Tibial artery (tissue), 4 donors: ENCODE measurements around the gene VPS4B.

ENCODE experiments used
- DNase-seq, 2 donors: peaks; one replicate each; pipeline ENCODE4 v3.0.0-alpha.2; 2019
- H3K27ac ChIP-seq, 2 donors: fragments of 200-600 bp; sonication (generic) in 1 of 2; 1 replicate in 1 of 2; 2 replicates in 1 of 2; pipeline ENCODE4 v1.5.1; 2018 to 2019; ENCODE audit warnings: mild to moderate bottlenecking in 1 of 2
- H3K27me3 ChIP-seq, 2 donors: fragments of 200-600 bp; sonication (generic) in 1 of 2; one replicate each; pipeline versions ENCODE4 v1.5.1 to v1.6.0; 2016 to 2019
- H3K36me3 ChIP-seq, 3 donors: fragments of 200-600 bp; sonication (generic) in 2 of 3; one replicate each; pipeline ENCODE4 v1.5.1; 2016 to 2019; ENCODE audit warnings: mild to moderate bottlenecking in 2 of 3
- H3K4me1 ChIP-seq, 4 donors: fragments of 200-600 bp; sonication (generic) in 2 of 4; 1 replicate in 3 of 4; 2 replicates in 1 of 4; pipeline ENCODE4 v1.5.1; 2016 to 2019
- H3K4me3 ChIP-seq, 2 donors: fragments of 200-600 bp; sonication (generic) in 1 of 2; 1 replicate in 1 of 2; 2 replicates in 1 of 2; pipeline ENCODE4 v1.5.1; 2018 to 2019; ENCODE audit warnings: mild to moderate bottlenecking in 2 of 2
- H3K9me3 ChIP-seq, 3 donors: fragments of 200-600 bp; sonication (generic) in 1 of 3; one replicate each; pipeline ENCODE4 v1.5.1; 2016 to 2019
- CTCF ChIP-seq, 2 experiments: fragments of 200-600 bp in 1 of 2; fragments of 450-650 bp in 1 of 2; IDR thresholded peaks; one replicate each; pipeline ENCODE4 v1.5.1; 2017 to 2019; ENCODE audit warnings: antibody characterized with exemption in 2 of 2, mild to moderate bottlenecking in 1 of 2, moderate library complexity in 1 of 2
- intact Hi-C: fragments of 100-400 bp; cut with DNase I; formaldehyde crosslinking; loops from one replicate; pipeline ENCODE4 v1.15.0; 2023; ENCODE audit warnings: low total_unique reads

VPS4B gene

GRCh38 chr18:63402246-63403162 is 19.8 kb downstream of the VPS4B start:
- no peak for DNase-seq

GRCh38 chr18:63399300-63399699 is 23.0 kb downstream of the VPS4B start:
- H3K4me3 ChIP-seq = no peak overlapping the region
- intact Hi-C loops = no loop called here
- DNase-seq = no peak
- H3K36me3 ChIP-seq = peaks cover 92 to 98% (median 97%) of the 10 kb centered on the region in 3 donors
- no peaks in the 10 kb centered on the region for H3K9me3 ChIP-seq
- no peak overlapping the region for H3K27ac ChIP-seq
- no peaks in the 10 kb centered on the region for H3K4me1 ChIP-seq
- no peak for TF ChIP-seq CTCF (IDR thresholded peaks at IDR 0.05)
- no peaks in the 10 kb centered on the region for H3K27me3 ChIP-seq

More at GRCh38 chr18:63402246-63403162, 19.8 kb downstream of the VPS4B start:
- peaks cover 0 to 1% (median 0%) of the 10 kb centered on the region in 4 donors for H3K4me1 ChIP-seq
- intact Hi-C loops = no loop called here
- no peak overlapping the region for H3K4me3 ChIP-seq
- H3K36me3 ChIP-seq = peaks cover 67 to 73% (median 67%) of the 10 kb centered on the region in 3 donors
- no peak overlapping the region for H3K27ac ChIP-seq
- H3K9me3 ChIP-seq = no peaks in the 10 kb centered on the region
- H3K27me3 ChIP-seq = no peaks in the 10 kb centered on the region
- TF ChIP-seq CTCF (IDR thresholded peaks at IDR 0.05) = no peak

- Histone ChIP-seq H3K4me3 (no peak overlapping the region), H3K36me3 (peaks cover 89 to 99% (median 91%) of the 10 kb centered on the region in 3 donors), H3K27ac (no peak overlapping the region), H3K4me1 (no peaks in the 10 kb centered on the region), H3K27me3 (no peaks in the 10 kb centered on the region), H3K9me3 (no peaks in the 10 kb centered on the region)
- no peak for DNase-seq
- intact Hi-C loops = no loop called here
- no peak for TF ChIP-seq CTCF (IDR thresholded peaks at IDR 0.05)
These were observed 24.9 kb downstream of the VPS4B start for GRCh38 chr18:63397349-63397748.

GRCh38 chr18:63395503-63395902 is 26.8 kb downstream of the VPS4B start:
- H3K4me1 ChIP-seq = no peaks in the 10 kb centered on the region
- TF ChIP-seq CTCF (IDR thresholded peaks at IDR 0.05) = no peak
- H3K27me3 ChIP-seq = no peaks in the 10 kb centered on the region
- no peaks in the 10 kb centered on the region for H3K9me3 ChIP-seq
- intact Hi-C loops = no loop called here
- peaks cover 88 to 96% (median 89%) of the 10 kb centered on the region in 3 donors for H3K36me3 ChIP-seq
- no peak overlapping the region for H3K27ac ChIP-seq
- H3K4me3 ChIP-seq = no peak overlapping the region
- no peak for DNase-seq

GRCh38 chr18:63394954-63395353 is 27.3 kb downstream of the VPS4B start:
- no peak overlapping the region for H3K4me3 ChIP-seq
- H3K36me3 ChIP-seq = peaks cover 87 to 97% (median 88%) of the 10 kb centered on the region in 3 donors
- no peak for DNase-seq
- intact Hi-C loops = no loop called here
- H3K9me3 ChIP-seq = no peaks in the 10 kb centered on the region
- no peaks in the 10 kb centered on the region for H3K4me1 ChIP-seq
- no peaks in the 10 kb centered on the region for H3K27me3 ChIP-seq
- H3K27ac ChIP-seq = no peak overlapping the region
- TF ChIP-seq CTCF (IDR thresholded peaks at IDR 0.05) = no peak
